Keratinocyte (primary cell): ENCODE results near the gene SLC25A39. TPM values are rescaled to one million over a fixed set of nuclear protein-coding genes. Genes with fewer than 3 reads are reported as not detected.
"Not testable (repeated sequence)": the region's sequence is repeated elsewhere in the genome, so short reads cannot be mapped to it uniquely, and the experiment has no call there.

Source experiments
- DNase-seq: peaks from one replicate; pipeline ENCODE4 v3.0.0-alpha.2; 2011; ENCODE audit warnings: low read depth, missing footprints, low spot score
- FAIRE-seq: peaks from 2 replicates; lab custom pipeline; 2011; peaks lifted over from hg19 to GRCh38; lab: Jason Lieb, UNC
- H2AFZ ChIP-seq: 2 replicates; pipeline ENCODE4 v1.6.0; 2012; ENCODE audit warnings: low read length, control low read depth, inconsistent platforms; ENCODE audit not compliant: control insufficient read depth
- H3K27ac ChIP-seq: 2 replicates; pipeline ENCODE4 v1.5.1; 2011; ENCODE audit warnings: low read length; ENCODE audit not compliant: control insufficient read depth, insufficient read depth
- H3K27me3 ChIP-seq: 3 replicates; pipeline ENCODE4 v1.6.0; 2011; ENCODE audit warnings: low read length; ENCODE audit not compliant: control insufficient read depth, insufficient read depth; ENCODE audit errors: extremely low read depth
- H3K36me3 ChIP-seq, 2 experiments: 2 replicates in 1 of 2; 3 replicates in 1 of 2; pipeline ENCODE4 v1.5.1; 2011; ENCODE audit warnings: low read length in 2 of 2, mild to moderate bottlenecking in 1 of 2; ENCODE audit not compliant: control insufficient read depth in 2 of 2, insufficient read depth in 2 of 2; ENCODE audit errors: extremely low read depth in 1 of 2
- H3K4me1 ChIP-seq: 3 replicates; pipeline ENCODE4 v1.5.1; 2011; ENCODE audit warnings: low read length; ENCODE audit not compliant: control insufficient read depth, insufficient read depth; ENCODE audit errors: extremely low read depth
- H3K4me2 ChIP-seq: 3 replicates; pipeline ENCODE4 v1.6.0; 2011; ENCODE audit warnings: low read depth, low read length; ENCODE audit not compliant: control insufficient read depth, insufficient read depth; ENCODE audit errors: extremely low read depth
- H3K4me3 ChIP-seq, 3 experiments: fragments of 200-600 bp in 1 of 3; sonication (generic) in 1 of 3; 2 replicates in 2 of 3; 3 replicates in 1 of 3; pipeline ENCODE4 v1.5.1; 2011 to 2016; ENCODE audit warnings: low read length in 3 of 3, mild to moderate bottlenecking in 3 of 3, control low read depth in 2 of 3, inconsistent platforms in 1 of 3, low read depth in 1 of 3, mixed read lengths in 1 of 3, mixed run types in 1 of 3, moderate library complexity in 1 of 3; ENCODE audit not compliant: control insufficient read depth in 2 of 3, insufficient read depth in 2 of 3; ENCODE audit errors: extremely low read depth in 1 of 3
- H3K79me2 ChIP-seq: 2 replicates; pipeline ENCODE4 v1.6.0; 2012; ENCODE audit warnings: low read length; ENCODE audit not compliant: control insufficient read depth, insufficient read depth
- H3K9ac ChIP-seq: 3 replicates; pipeline ENCODE4 v1.6.0; 2011; ENCODE audit warnings: low read length; ENCODE audit not compliant: control insufficient read depth, insufficient read depth; ENCODE audit errors: extremely low read depth
- H3K9me1 ChIP-seq: 3 replicates; pipeline ENCODE4 v1.6.0; 2011; ENCODE audit warnings: low read length; ENCODE audit not compliant: control insufficient read depth, insufficient read depth; ENCODE audit errors: extremely low read depth
- H3K9me3 ChIP-seq: 2 replicates; pipeline ENCODE4 v1.5.1; 2012; ENCODE audit warnings: low read depth, low read length; ENCODE audit not compliant: control insufficient read depth
- H4K20me1 ChIP-seq: 3 replicates; pipeline ENCODE4 v1.6.0; 2011; ENCODE audit warnings: low read length; ENCODE audit not compliant: control insufficient read depth, insufficient read depth; ENCODE audit errors: extremely low read depth
- EZH2 ChIP-seq: IDR thresholded peaks from one replicate; pipeline ENCODE4 v1.6.1; 2012; ENCODE audit warnings: inconsistent platforms, mild to moderate bottlenecking, low read length, moderate library complexity
- dilution Hi-C: fragments of 300-500 bp; cut with MboI; formaldehyde crosslinking; loops from one replicate; pipeline ENCODE4 v1.7.0; 2020; ENCODE audit warnings: low sequenced_read_pairs; ENCODE audit not compliant: extremely low pct_ligation_motif_present
- polyA minus RNA-seq, 3 experiments: library from RNA; depleted of rRNA, polyadenylated mRNA; stranded (reverse); fragments of >200 nt; gene quantifications; 1 replicate in 1 of 3; 2 replicates in 1 of 3; 3 replicates in 1 of 3; pipeline ENCODE4 v1.2.3, GENCODE V29; 2011
- polyA plus RNA-seq, 5 experiments: library from polyadenylated mRNA; depleted of rRNA in 3 of 5; stranded (reverse) in 3 of 5; stranded (forward) in 1 of 5; unstranded in 1 of 5; fragments of >200 nt; gene quantifications; 1 replicate in 1 of 5; 2 replicates in 3 of 5; 3 replicates in 1 of 5; pipeline versions ENCODE4 v1.2.1 to v1.2.3, GENCODE V29; 2011 to 2012; ENCODE audit warnings: missing spikeins in 2 of 5, low read depth in 1 of 5, low replicate concordance in 1 of 5
- TF ChIP-seq, protein P1 (sequence below), 3 experiments: IDR thresholded peaks in 1 of 3; conservative IDR thresholded peaks in 1 of 3; optimal IDR thresholded peaks in 1 of 3; 2 replicates in 2 of 3; 3 replicates in 1 of 3; pipeline versions ENCODE3 to v1.5.1; 2011; ENCODE audit warnings: low read length in 3 of 3, mild to moderate bottlenecking in 3 of 3, moderate library complexity in 2 of 3, control low read depth in 1 of 3, inconsistent platforms in 1 of 3; ENCODE audit not compliant: insufficient read depth in 2 of 3; ENCODE audit errors: extremely low read depth in 1 of 3

The SLC25A39 gene, protein sequence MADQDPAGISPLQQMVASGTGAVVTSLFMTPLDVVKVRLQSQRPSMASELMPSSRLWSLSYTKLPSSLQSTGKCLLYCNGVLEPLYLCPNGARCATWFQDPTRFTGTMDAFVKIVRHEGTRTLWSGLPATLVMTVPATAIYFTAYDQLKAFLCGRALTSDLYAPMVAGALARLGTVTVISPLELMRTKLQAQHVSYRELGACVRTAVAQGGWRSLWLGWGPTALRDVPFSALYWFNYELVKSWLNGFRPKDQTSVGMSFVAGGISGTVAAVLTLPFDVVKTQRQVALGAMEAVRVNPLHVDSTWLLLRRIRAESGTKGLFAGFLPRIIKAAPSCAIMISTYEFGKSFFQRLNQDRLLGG
- polyA plus RNA-seq, result 108 to 170 TPM (median 149 TPM) in 3 replicates
- 47.7 TPM for polyA plus RNA-seq (2011; ENCODE audit: low read depth)
- 86.8 and 178 TPM in 2 replicates for polyA plus RNA-seq (2011; cell fraction: cytosol; rRNA removed)
- polyA plus RNA-seq (2011; cell fraction: nucleus; rRNA removed), result 160 and 203 TPM in 2 replicates
- 183 and 186 TPM in 2 replicates for polyA plus RNA-seq (2012; ENCODE audit: low replicate concordance)
- polyA minus RNA-seq, result 72.4 to 219 TPM (median 104 TPM) in 3 replicates
- 169 TPM for polyA minus RNA-seq (2011; cell fraction: cytosol; rRNA and poly(A)+ RNA removed)
- 47.5 and 57.8 TPM in 2 replicates for polyA minus RNA-seq (2011; cell fraction: nucleus; rRNA and poly(A)+ RNA removed)

DNA sequence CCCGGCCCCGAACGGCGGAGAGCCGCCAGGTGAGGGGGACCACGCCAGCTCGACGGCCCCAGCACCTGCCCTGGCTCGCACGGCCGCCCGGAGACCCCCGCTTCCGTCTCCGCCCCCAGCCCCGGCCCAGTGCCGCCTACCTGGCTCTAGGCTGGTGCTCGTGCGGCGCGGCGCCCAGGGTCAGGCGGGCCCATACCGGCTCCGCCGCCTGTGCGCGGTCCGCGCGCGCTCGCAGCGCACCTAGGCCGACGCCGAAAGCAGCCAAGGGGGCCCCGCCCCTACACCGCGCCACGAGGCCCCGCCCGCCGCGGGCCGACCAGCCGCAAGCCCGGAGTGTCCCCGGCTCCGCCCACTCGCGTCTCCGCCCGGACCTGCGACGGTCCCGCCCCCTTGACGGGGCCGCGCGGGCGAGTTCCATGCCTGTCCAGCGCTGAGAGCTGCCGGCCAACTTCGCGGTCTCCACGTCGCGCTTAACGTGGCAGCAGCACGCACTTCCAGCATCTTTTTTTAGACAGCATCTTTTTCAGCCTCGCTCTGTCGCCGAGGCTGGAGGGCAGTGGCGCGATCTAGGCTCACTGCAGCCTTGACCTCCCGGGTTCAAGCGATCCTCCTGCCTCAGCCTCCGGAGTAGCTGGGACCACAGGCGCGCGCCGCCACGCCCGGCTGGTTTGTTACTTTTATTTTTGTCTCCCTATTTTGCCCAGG is at the start of gene SLC25A39:
Gene SLC25A39 (minus strand): TSS at position 253 of the 705 bp plus-strand sequence. CDS start 1,261 bp downstream, outside the sequence.
- H3K27ac ChIP-seq, result peak within 1 kb of the TSS; percentile 78
- dilution Hi-C loops, result no loop called here
- TF ChIP-seq, protein P1, sequence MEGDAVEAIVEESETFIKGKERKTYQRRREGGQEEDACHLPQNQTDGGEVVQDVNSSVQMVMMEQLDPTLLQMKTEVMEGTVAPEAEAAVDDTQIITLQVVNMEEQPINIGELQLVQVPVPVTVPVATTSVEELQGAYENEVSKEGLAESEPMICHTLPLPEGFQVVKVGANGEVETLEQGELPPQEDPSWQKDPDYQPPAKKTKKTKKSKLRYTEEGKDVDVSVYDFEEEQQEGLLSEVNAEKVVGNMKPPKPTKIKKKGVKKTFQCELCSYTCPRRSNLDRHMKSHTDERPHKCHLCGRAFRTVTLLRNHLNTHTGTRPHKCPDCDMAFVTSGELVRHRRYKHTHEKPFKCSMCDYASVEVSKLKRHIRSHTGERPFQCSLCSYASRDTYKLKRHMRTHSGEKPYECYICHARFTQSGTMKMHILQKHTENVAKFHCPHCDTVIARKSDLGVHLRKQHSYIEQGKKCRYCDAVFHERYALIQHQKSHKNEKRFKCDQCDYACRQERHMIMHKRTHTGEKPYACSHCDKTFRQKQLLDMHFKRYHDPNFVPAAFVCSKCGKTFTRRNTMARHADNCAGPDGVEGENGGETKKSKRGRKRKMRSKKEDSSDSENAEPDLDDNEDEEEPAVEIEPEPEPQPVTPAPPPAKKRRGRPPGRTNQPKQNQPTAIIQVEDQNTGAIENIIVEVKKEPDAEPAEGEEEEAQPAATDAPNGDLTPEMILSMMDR (optimal IDR thresholded peaks at IDR 0.05 in 1 of 3, IDR thresholded peaks at IDR 0.05 in 1 of 3, conservative IDR thresholded peaks at IDR 0.05 in 1 of 3; ENCODE audit: extremely low read depth in 1 of 3, insufficient read depth in 2 of 3, low read length in 3 of 3), result no peak
- TF ChIP-seq EZH2, result no peak
- H3K4me3 ChIP-seq, result peak within 1 kb of the TSS; percentile 84 to 99 (median 86)
- H3K4me2 ChIP-seq, result peak within 1 kb of the TSS; percentile 78
- H4K20me1 ChIP-seq, result no peaks in the 10 kb centered on the region
- H3K9me1 ChIP-seq, result no peaks in the 10 kb centered on the region
- peak within 1 kb of the TSS; percentile 84 for H2AFZ ChIP-seq
- H3K9me3 ChIP-seq, result no peaks in the 10 kb centered on the region
- H3K9ac ChIP-seq, result peak within 1 kb of the TSS; percentile 86
- peak; percentile 52 for DNase-seq
- no peak for FAIRE-seq
- no peaks in the 10 kb centered on the region for H3K27me3 ChIP-seq
- peaks cover 17% of the 10 kb centered on the region for H3K79me2 ChIP-seq
- peaks cover 4% of the 10 kb centered on the region for H3K4me1 ChIP-seq
- H3K36me3 ChIP-seq, result peaks cover 21 to 25% of the 10 kb centered on the region in 2 experiments

DNA sequence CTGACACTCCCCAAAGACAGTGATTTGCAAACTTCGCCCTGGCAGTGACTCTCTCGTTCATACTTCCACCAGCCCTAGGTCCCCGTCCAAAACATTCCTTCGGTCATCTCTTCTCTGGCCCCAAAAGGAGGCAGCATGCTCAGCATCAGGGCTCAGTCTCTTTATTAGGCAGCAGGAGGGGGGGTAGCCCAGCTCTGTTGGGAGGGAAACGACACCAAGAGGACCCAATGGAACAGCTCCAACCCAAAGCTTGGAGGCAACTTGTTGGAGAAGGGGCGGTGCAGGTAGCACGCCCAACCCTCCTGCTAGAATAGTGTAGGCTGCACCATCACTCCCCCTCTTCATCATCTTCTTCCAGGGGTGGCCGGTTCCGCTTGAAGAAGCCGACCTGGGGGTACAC is 47.4 kb upstream of the SLC25A39 start:
- no peak overlapping the region for H3K27ac ChIP-seq

DNA sequence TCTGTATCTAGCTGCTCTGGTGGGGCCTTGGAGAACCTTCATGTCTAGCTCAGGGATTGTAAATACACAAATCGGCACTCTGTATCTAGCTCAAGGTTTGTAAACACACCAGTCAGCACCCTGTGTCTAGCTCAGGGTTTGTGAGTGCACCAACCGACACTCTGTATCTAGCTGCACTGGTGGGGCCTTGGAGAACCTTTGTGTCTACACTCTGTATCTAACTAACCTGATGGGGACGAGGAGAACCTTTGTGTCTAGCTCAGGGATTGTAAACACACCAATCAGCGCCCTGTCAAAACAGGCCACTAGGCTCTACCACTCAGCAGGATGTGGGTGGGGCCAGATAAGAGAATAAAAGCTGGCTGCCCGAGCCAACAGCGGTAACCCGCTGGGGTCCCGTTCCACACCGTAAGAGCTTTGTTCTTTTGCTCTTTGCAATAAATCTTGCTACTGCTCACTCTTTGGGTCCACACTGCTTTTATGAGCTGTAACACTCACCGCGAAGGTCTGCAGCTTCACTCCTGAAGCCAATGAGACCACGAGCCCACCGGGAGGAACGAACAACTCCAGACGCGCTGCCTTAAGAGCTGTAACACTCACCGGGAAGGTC is 44.9 kb upstream of the SLC25A39 start:
- DNase-seq, H4K20me1 ChIP-seq, H3K4me1 ChIP-seq, H3K9ac ChIP-seq, H3K79me2 ChIP-seq, H3K27ac ChIP-seq, H3K4me2 ChIP-seq, H3K36me3 ChIP-seq, FAIRE-seq, H3K9me1 ChIP-seq, H3K4me3 ChIP-seq, H3K9me3 ChIP-seq, dilution Hi-C loops, H2AFZ ChIP-seq: not testable (repeated sequence)
- H3K27me3 ChIP-seq, result peaks cover 24% of the 10 kb centered on the region

More for the DNA sequence above, 47.4 kb upstream of the SLC25A39 start:
- TF ChIP-seq EZH2, result no peak
- TF ChIP-seq, protein P1 (optimal IDR thresholded peaks at IDR 0.05 in 1 of 3, IDR thresholded peaks at IDR 0.05 in 1 of 3, conservative IDR thresholded peaks at IDR 0.05 in 1 of 3; ENCODE audit: extremely low read depth in 1 of 3, insufficient read depth in 2 of 3, low read length in 3 of 3), result no peak
- dilution Hi-C loops, result no loop called here
- Histone ChIP-seq H3K36me3 (no peaks in the 10 kb centered on the region), H3K4me1 (no peaks in the 10 kb centered on the region), H2AFZ (no peak overlapping the region), H3K27me3 (peaks cover 8% of the 10 kb centered on the region), H3K79me2 (no peaks in the 10 kb centered on the region), H3K9me3 (no peaks in the 10 kb centered on the region), H3K4me3 (no peak overlapping the region), H3K4me2 (no peak overlapping the region), H3K9ac (no peak overlapping the region), H4K20me1 (no peaks in the 10 kb centered on the region), H3K9me1 (no peaks in the 10 kb centered on the region)
- no peak for DNase-seq
- no peak for FAIRE-seq
